K562 (cell line): ENCODE measurements around the gene OR13C5. TPM values are rescaled to one million over a fixed set of nuclear protein-coding genes. Genes with fewer than 3 reads are reported as not detected.
"Not testable (repeated sequence)": the region's sequence is repeated elsewhere in the genome, so short reads cannot be mapped to it uniquely, and the experiment has no call there.

Experiments used
- ATAC-seq: fragments of 200-7000 bp; cut with Tn5 transposase; 3 replicates; pipeline ENCODE4 v1.9.1; 2020; ENCODE audit warnings: moderate library complexity
- Bru-seq: library from RNA; stranded (reverse); fragments of 400-500 nt; gene quantifications from one replicate; lab custom pipeline; 2021; lab: Mats Ljungman, UMichigan
- BruChase-seq, 2 experiments: library from RNA; stranded (reverse); fragments of 400-500 nt; gene quantifications; one replicate each; lab custom pipeline; 2021; lab: Mats Ljungman, UMichigan
- BruUV-seq: library from RNA; stranded (reverse); fragments of 400-500 nt; replicated peaks from 2 replicates; lab custom pipeline; 2021; lab: Mats Ljungman, UMichigan
- CTCF ChIA-PET: fragments of 300-600 bp; formaldehyde crosslinking; extraction: SDS; loops from one replicate; lab custom pipeline; 2021; ENCODE audit warnings: low intra/inter-chr PET ratio; lab: Yijun Ruan, JAX
- POLR2A ChIA-PET: fragments of 300-600, 350-650 bp; sonication (Branson Sonifier 250); formaldehyde crosslinking; extraction: SDS; loops from one replicate; lab custom pipeline; 2021; ENCODE audit warnings: antibody characterized with exemption, inconsistent platforms; lab: Yijun Ruan, JAX
- DNase-seq, 4 experiments: peaks; one replicate each; pipeline versions ENCODE4 v3.0.0 to v3.0.0-alpha.2; 2011 to 2018; ENCODE audit warnings: low spot score in 3 of 4, mixed read lengths in 3 of 4; ENCODE audit errors: extremely low read depth in 1 of 4
- FAIRE-seq: peaks from 2 replicates; lab custom pipeline; 2011; peaks lifted over from hg19 to GRCh38; lab: Jason Lieb, UNC
- H2AFZ ChIP-seq: 2 replicates; pipeline ENCODE4 v1.6.0; 2011; ENCODE audit warnings: low read depth, low read length, control low read depth, inconsistent platforms
- H3K27ac ChIP-seq: fragments of 200-600 bp; 3 replicates; pipeline ENCODE4 v1.8.0; 2011; ENCODE audit warnings: low read depth, mild to moderate bottlenecking, control low read depth, inconsistent platforms, low read length, moderate library complexity, mixed read lengths; ENCODE audit errors: extremely low read depth
- H3K27me3 ChIP-seq, 2 experiments: fragments of 300-600 bp in 1 of 2; 2 replicates in 1 of 2; 3 replicates in 1 of 2; pipeline versions ENCODE4 v1.6.0 to v1.8.0; 2011; ENCODE audit warnings: inconsistent platforms in 2 of 2, low read length in 2 of 2, mild to moderate bottlenecking in 1 of 2, mixed read lengths in 1 of 2, moderate library complexity in 1 of 2; ENCODE audit not compliant: control insufficient read depth in 2 of 2, insufficient read depth in 2 of 2
- H3K36me3 ChIP-seq: fragments of 300-600 bp; 3 replicates; pipeline ENCODE4 v1.8.0; 2011; ENCODE audit warnings: mild to moderate bottlenecking, low read length, inconsistent platforms; ENCODE audit not compliant: control insufficient read depth, insufficient read depth
- H3K4me1 ChIP-seq, 2 experiments: fragments of 200-600 bp in 1 of 2; replicated peaks in 1 of 2; 2 replicates in 1 of 2; 3 replicates in 1 of 2; pipeline versions ENCODE4 v1.5.1 to v1.8.0; 2011; ENCODE audit warnings: inconsistent platforms in 2 of 2, low read length in 2 of 2, mild to moderate bottlenecking in 1 of 2, mixed read lengths in 1 of 2, moderate library complexity in 1 of 2; ENCODE audit not compliant: control insufficient read depth in 2 of 2, insufficient read depth in 2 of 2
- H3K4me2 ChIP-seq: 2 replicates; pipeline ENCODE4 v1.6.1; 2011; ENCODE audit warnings: low read length, control low read depth, inconsistent platforms, mixed read lengths; ENCODE audit not compliant: insufficient read depth
- H3K4me3 ChIP-seq: fragments of 200-600 bp; sonication (generic), shearing (Covaris generic); 2 replicates; pipeline ENCODE4 v1.5.1; 2016; ENCODE audit warnings: control low read depth, inconsistent platforms
- H3K79me2 ChIP-seq: fragments of 200-600 bp; 3 replicates; pipeline ENCODE4 v1.8.0; 2011; ENCODE audit warnings: low read length, inconsistent platforms; ENCODE audit not compliant: control insufficient read depth, insufficient read depth
- H3K9ac ChIP-seq, 2 experiments: 2 replicates each; pipeline versions ENCODE4 v1.6.0 to v1.6.1; 2011; ENCODE audit warnings: low read depth in 2 of 2, low read length in 2 of 2, control low read depth in 1 of 2, inconsistent platforms in 1 of 2, mild to moderate bottlenecking in 1 of 2, mixed read lengths in 1 of 2; ENCODE audit not compliant: insufficient read depth in 1 of 2
- H3K9me1 ChIP-seq: one replicate; pipeline ENCODE4 v1.6.0; 2011; ENCODE audit warnings: inconsistent platforms, mild to moderate bottlenecking, low read length, moderate library complexity; ENCODE audit not compliant: control insufficient read depth, insufficient read depth
- H3K9me3 ChIP-seq: replicated peaks from 2 replicates; pipeline ENCODE4 v1.5.1; 2011; ENCODE audit warnings: low read depth, low read length, inconsistent platforms; ENCODE audit not compliant: control insufficient read depth, insufficient read depth
- H4K20me1 ChIP-seq: replicated peaks from 2 replicates; pipeline ENCODE4 v1.6.1; 2011; ENCODE audit warnings: low read length, inconsistent platforms, mixed read lengths; ENCODE audit not compliant: control insufficient read depth, insufficient read depth
- HDAC1 ChIP-seq, 2 experiments: fragments of 450-650 bp; IDR thresholded peaks; 2 replicates each; pipeline ENCODE4 v1.6.1; 2016 to 2017; ENCODE audit warnings: inconsistent platforms in 1 of 2, mild to moderate bottlenecking in 1 of 2, moderate library complexity in 1 of 2
- MNT ChIP-seq, 2 experiments: fragments of 450-650 bp; conservative IDR thresholded peaks; 2 replicates each; pipeline ENCODE4 v1.6.1; 2017; ENCODE audit warnings: mild to moderate bottlenecking in 2 of 2, moderate library complexity in 2 of 2
- SRF ChIP-seq, 2 experiments: fragments of 250-450, 450-650 bp in 1 of 2; sonication (Bioruptor Pico) in 1 of 2; sonication (generic) in 1 of 2; formaldehyde crosslinking; IDR thresholded peaks; 2 replicates each; pipeline versions ENCODE4 v1.5.0 to v1.5.1; 2020 to 2022; ENCODE audit warnings: mild to moderate bottlenecking in 1 of 2, missing genetic modification reagents in 1 of 2
- STAT6 ChIP-seq: sonication (generic); formaldehyde crosslinking; IDR thresholded peaks from 2 replicates; pipeline ENCODE4 v1.8.1; 2023; ENCODE audit warnings: mild to moderate bottlenecking, missing genetic modification reagents
- THAP7 ChIP-seq: fragments of 250-450 bp; sonication (Bioruptor Pico); IDR thresholded peaks from 2 replicates; pipeline ENCODE4 v1.5.0; 2021
- in situ Hi-C: fragments of 300-500 bp; cut with MboI; formaldehyde crosslinking; loops from 4 replicates; pipeline ENCODE4 v1.15.0; 2018; ENCODE audit warnings: inconsistent platforms, mixed read lengths
- intact Hi-C: fragments of 100-400 bp; cut with micrococcal nuclease; formaldehyde crosslinking; loops from 2 replicates; pipeline ENCODE4 v1.14.2; 2022
- long read RNA-seq, 3 experiments: library from polyadenylated mRNA in 2 of 3; library from RNA in 1 of 3; unstranded in 2 of 3; stranded (forward) in 1 of 3; transcript quantifications; one replicate each; pipeline ENCODE4 v2.0.0, GENCODE V29; 2019 to 2022
- polyA minus RNA-seq, 3 experiments: library from RNA; depleted of rRNA, polyadenylated mRNA; stranded (reverse); fragments of >200 nt; gene quantifications; 2 replicates each; pipeline ENCODE4 v1.2.3, GENCODE V29; 2011
- polyA plus RNA-seq, 8 experiments: library from polyadenylated mRNA; depleted of rRNA in 4 of 8; stranded (reverse) in 5 of 8; unstranded in 3 of 8; fragments of >200 nt; fragmentation: Nextera tagmentation in 2 of 8; fragmentation: Illumina TruSeq in 1 of 8; extraction: Ambion mirVana in 2 of 8; extraction: Trizol in 1 of 8; gene quantifications; 2 replicates each; pipeline versions ENCODE4 v1.2.1 to v1.2.3, GENCODE V29; 2011 to 2014; ENCODE audit warnings: inconsistent platforms in 1 of 8, missing spikeins in 1 of 8
- total RNA-seq, 7 experiments: library from RNA; depleted of rRNA in 6 of 7; stranded (reverse); fragments of >200 nt in 6 of 7; fragmentation: Illumina TruSeq in 2 of 7; extraction: Trizol in 2 of 7; gene quantifications; 2 replicates each; pipeline versions ENCODE4 v1.2.1 to v1.2.3, GENCODE V29; 2011 to 2021; ENCODE audit warnings: low replicate concordance in 1 of 7

OR13C5 gene
- not detected in 2 replicates for total RNA-seq (2011; cell fraction: chromatin; rRNA removed; ENCODE audit: low replicate concordance)
- not detected in 2 replicates for total RNA-seq (2011; cell fraction: nucleolus; rRNA removed)
- not detected in 2 replicates for total RNA-seq (2011; cell fraction: nucleoplasm; rRNA removed)
- total RNA-seq (2014; rRNA removed) = not detected in 2 replicates
- total RNA-seq (2014; rRNA removed; fragmentation: Illumina TruSeq; extraction: Trizol) = not detected in 2 replicates
- not detected in 2 replicates for total RNA-seq (2015; rRNA removed; fragmentation: Illumina TruSeq; extraction: Trizol)
- total RNA-seq (2021) = not detected in 2 replicates
- not detected in 2 replicates for polyA plus RNA-seq (2011; rRNA removed)
- not detected in 2 replicates for polyA plus RNA-seq (2011; cell fraction: cytosol; rRNA removed)
- not detected in 2 replicates for polyA plus RNA-seq (2011; cell fraction: nucleus; rRNA removed)
- not detected in 2 replicates for polyA plus RNA-seq (2012)
- polyA plus RNA-seq (2014; fragmentation: Illumina TruSeq; extraction: Trizol) = not detected in 2 replicates
- not detected for polyA plus RNA-seq (2014; fragmentation: Nextera tagmentation; extraction: Ambion mirVana)
- not detected in 2 replicates for polyA plus RNA-seq (2014; rRNA removed)
- polyA minus RNA-seq (2011; rRNA and poly(A)+ RNA removed) = not detected in 2 replicates
- polyA minus RNA-seq (2011; cell fraction: cytosol; rRNA and poly(A)+ RNA removed) = not detected in 2 replicates
- polyA minus RNA-seq (2011; cell fraction: nucleus; rRNA and poly(A)+ RNA removed) = not detected in 2 replicates
- Bru-seq, nascent RNA = not detected
- BruChase-seq, experiment 1, labeled RNA remaining after a 2-hour chase = percentile 21 among the genes with signal in this experiment
- BruChase-seq, experiment 2, labeled RNA remaining after a 6-hour chase = not detected
- long read RNA-seq, experiment 1 = 0 reads
- long read RNA-seq, experiment 2 = 0 reads
- long read RNA-seq, experiment 3 = 0 reads

- FAIRE-seq, CTCF ChIA-PET, H2AFZ ChIP-seq, H3K4me3 ChIP-seq, POLR2A ChIA-PET, H3K27ac ChIP-seq, H3K36me3 ChIP-seq, H3K9ac ChIP-seq, BruUV-seq, H3K79me2 ChIP-seq, H3K4me1 ChIP-seq, H3K9me1 ChIP-seq, H3K4me2 ChIP-seq, H4K20me1 ChIP-seq, intact Hi-C loops, DNase-seq, H3K27me3 ChIP-seq, ATAC-seq, in situ Hi-C loops, H3K9me3 ChIP-seq: not testable (repeated sequence)
Observed at GRCh38 chr9:104599313-104599712, at the start of gene OR13C5. Gene OR13C5 (minus strand): TSS chr9:104599413. CDS start chr9:104599413, 0 bp downstream.

- Histone ChIP-seq H3K36me3 (no peaks in the 10 kb centered on the region), H4K20me1 (no peaks in the 10 kb centered on the region), H3K27me3 (no peaks in the 10 kb centered on the region), H3K9ac (no peak overlapping the region), H2AFZ (no peak overlapping the region), H3K9me1 (no peaks in the 10 kb centered on the region), H3K9me3 (no peaks in the 10 kb centered on the region), H3K27ac (no peak overlapping the region), H3K4me2 (no peak overlapping the region), H3K79me2 (no peaks in the 10 kb centered on the region), H3K4me1 (no peaks in the 10 kb centered on the region; a peak in 1 of 5 replicates), H3K4me3 (no peak overlapping the region)
- in situ Hi-C loops (no loop called here), intact Hi-C loops (no loop called here)
- ChIA-PET POLR2A (no interaction called here), CTCF (no interaction called here)
- no peak for FAIRE-seq
- BruUV-seq = no TSS peak
- DNase-seq = no peak
- no peak for ATAC-seq
- TF ChIP-seq THAP7 (no peak), MNT (conservative IDR thresholded peaks at IDR 0.05) (no peak), STAT6 (CRISPR knock-in tag) (no peak), HDAC1 (IDR thresholded peaks at IDR 0.05) (no peak), SRF (CRISPR knock-in tag; IDR thresholded peaks at IDR 0.05) (no peak)
Observed at GRCh38 chr9:104635456-104635855, 36.2 kb upstream of the OR13C5 start.
